Activated naive CD4-positive, alpha-beta T cell (primary cell): ENCODE measurements around the gene ZNF487.
"Not testable (repeated sequence)": the region's sequence is repeated elsewhere in the genome, so short reads cannot be mapped to it uniquely, and the experiment has no call there.

Experiments
- DNase-seq, 4 experiments: peaks; one replicate each; lab custom pipeline; 2025; lab: John Stamatoyannopoulos, UW

Gene ZNF487

GRCh38 chr10:43437141-43437870, 395 bp downstream of the ZNF487 start:
- DNase-seq: no peak

- no peak for DNase-seq
Measured at GRCh38 chr10:43440463-43441134, 3.7 kb downstream of the ZNF487 start.

- no peak for DNase-seq
Measured at GRCh38 chr10:43444323-43444722, 7.4 kb downstream of the ZNF487 start.

- no peak for DNase-seq
Measured at GRCh38 chr10:43444897-43445466, 8.1 kb downstream of the ZNF487 start.

GRCh38 chr10:43446219-43447017, 9.5 kb downstream of the ZNF487 start:
- not testable (repeated sequence) for DNase-seq

- DNase-seq: no peak
Measured at GRCh38 chr10:43448742-43449141, 11.8 kb downstream of the ZNF487 start.

- DNase-seq: no peak
Measured at GRCh38 chr10:43452356-43452914, 15.5 kb downstream of the ZNF487 start.

GRCh38 chr10:43453266-43453831, 16.4 kb downstream of the ZNF487 start:
- no peak for DNase-seq

GRCh38 chr10:43454025-43454424, 17.1 kb downstream of the ZNF487 start:
- not testable (repeated sequence) for DNase-seq

GRCh38 chr10:43456561-43456960, 19.6 kb downstream of the ZNF487 start:
- not testable (repeated sequence) for DNase-seq

- no peak for DNase-seq
Measured at GRCh38 chr10:43458227-43458626, 21.3 kb downstream of the ZNF487 start.

- no peak for DNase-seq
Measured at GRCh38 chr10:43461950-43462349, 25.0 kb downstream of the ZNF487 start.

GRCh38 chr10:43465086-43465735, 28.3 kb downstream of the ZNF487 start:
- DNase-seq: not testable (repeated sequence)

- not testable (repeated sequence) for DNase-seq
Measured at GRCh38 chr10:43465736-43466120, 28.8 kb downstream of the ZNF487 start.

- DNase-seq: no peak
Measured at GRCh38 chr10:43471146-43471545, 34.2 kb downstream of the ZNF487 start.

GRCh38 chr10:43471935-43472720, 35.2 kb downstream of the ZNF487 start:
- no peak for DNase-seq

GRCh38 chr10:43479275-43479674, 42.4 kb downstream of the ZNF487 start:
- DNase-seq: no peak

- DNase-seq: no peak
Measured at GRCh38 chr10:43482319-43483078, 45.6 kb downstream of the ZNF487 start.

GRCh38 chr10:43491855-43492254, 54.9 kb downstream of the ZNF487 start:
- DNase-seq: no peak

- no peak for DNase-seq
Measured at GRCh38 chr10:43502931-43503330, 66.0 kb downstream of the ZNF487 start.
